Urothelium cell line (cell line): Measurements from ENCODE around the gene STH.
"Not testable (repeated sequence)": the region's sequence is repeated elsewhere in the genome, so short reads cannot be mapped to it uniquely, and the experiment has no call there.

Source experiments
- DNase-seq: peaks from one replicate; pipeline ENCODE4 v3.0.0; 2011; ENCODE audit warnings: low spot score, mixed read lengths
- FAIRE-seq: peaks from 2 replicates; lab custom pipeline; 2011; peaks lifted over from hg19 to GRCh38; lab: Jason Lieb, UNC

Gene STH

DNA sequence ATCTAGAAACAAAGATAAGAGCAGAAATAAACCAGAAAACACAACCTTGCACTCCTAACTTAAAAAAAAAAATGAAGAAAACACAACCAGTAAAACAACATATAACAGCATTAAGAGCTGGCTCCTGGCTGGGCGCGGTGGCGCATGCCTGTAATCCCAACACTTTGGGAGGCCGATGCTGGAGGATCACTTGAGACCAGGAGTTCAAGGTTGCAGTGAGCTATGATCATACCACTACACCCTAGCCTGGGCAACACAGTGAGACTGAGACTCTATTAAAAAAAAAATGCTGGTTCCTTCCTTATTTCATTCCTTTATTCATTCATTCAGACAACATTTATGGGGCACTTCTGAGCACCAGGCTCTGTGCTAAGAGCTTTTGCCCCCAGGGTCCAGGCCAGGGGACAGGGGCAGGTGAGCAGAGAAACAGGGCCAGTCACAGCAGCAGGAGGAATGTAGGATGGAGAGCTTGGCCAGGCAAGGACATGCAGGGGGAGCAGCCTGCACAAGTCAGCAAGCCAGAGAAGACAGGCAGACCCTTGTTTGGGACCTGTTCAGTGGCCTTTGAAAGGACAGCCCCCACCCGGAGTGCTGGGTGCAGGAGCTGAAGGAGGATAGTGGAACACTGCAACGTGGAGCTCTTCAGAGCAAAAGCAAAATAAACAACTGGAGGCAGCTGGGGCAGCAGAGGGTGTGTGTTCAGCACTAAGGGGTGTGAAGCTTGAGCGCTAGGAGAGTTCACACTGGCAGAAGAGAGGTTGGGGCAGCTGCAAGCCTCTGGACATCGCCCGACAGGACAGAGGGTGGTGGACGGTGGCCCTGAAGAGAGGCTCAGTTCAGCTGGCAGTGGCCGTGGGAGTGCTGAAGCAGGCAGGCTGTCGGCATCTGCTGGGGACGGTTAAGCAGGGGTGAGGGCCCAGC, 2.6 kb downstream of the STH start:
- DNase-seq (no peak), FAIRE-seq (peak; percentile 40)

DNA sequence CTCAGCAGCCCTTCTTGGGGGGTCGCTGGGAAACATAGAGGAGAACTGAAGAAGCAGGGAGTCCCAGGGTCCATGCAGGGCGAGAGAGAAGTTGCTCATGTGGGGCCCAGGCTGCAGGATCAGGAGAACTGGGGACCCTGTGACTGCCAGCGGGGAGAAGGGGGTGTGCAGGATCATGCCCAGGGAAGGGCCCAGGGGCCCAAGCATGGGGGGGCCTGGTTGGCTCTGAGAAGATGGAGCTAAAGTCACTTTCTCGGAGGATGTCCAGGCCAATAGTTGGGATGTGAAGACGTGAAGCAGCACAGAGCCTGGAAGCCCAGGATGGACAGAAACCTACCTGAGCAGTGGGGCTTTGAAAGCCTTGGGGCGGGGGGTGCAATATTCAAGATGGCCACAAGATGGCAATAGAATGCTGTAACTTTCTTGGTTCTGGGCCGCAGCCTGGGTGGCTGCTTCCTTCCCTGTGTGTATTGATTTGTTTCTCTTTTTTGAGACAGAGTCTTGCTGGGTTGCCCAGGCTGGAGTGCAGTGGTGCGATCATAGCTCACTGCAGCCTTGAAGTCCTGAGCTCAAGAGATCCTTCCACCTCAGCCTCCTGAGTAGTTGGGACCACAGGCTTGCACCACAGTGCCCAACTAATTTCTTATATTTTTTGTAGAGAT, 3.4 kb downstream of the STH start:
- FAIRE-seq (no peak), DNase-seq (peak; percentile 80)

DNA sequence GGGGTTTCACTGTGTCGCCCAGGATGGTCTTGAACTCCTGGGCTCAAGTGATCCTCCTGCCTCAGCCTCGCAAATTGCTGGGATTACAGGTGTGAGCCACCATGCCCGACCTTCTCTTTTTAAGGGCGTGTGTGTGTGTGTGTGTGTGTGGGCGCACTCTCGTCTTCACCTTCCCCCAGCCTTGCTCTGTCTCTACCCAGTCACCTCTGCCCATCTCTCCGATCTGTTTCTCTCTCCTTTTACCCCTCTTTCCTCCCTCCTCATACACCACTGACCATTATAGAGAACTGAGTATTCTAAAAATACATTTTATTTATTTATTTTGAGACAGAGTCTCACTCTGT, 3.9 kb downstream of the STH start:
- no peak for FAIRE-seq
- no peak for DNase-seq

DNA sequence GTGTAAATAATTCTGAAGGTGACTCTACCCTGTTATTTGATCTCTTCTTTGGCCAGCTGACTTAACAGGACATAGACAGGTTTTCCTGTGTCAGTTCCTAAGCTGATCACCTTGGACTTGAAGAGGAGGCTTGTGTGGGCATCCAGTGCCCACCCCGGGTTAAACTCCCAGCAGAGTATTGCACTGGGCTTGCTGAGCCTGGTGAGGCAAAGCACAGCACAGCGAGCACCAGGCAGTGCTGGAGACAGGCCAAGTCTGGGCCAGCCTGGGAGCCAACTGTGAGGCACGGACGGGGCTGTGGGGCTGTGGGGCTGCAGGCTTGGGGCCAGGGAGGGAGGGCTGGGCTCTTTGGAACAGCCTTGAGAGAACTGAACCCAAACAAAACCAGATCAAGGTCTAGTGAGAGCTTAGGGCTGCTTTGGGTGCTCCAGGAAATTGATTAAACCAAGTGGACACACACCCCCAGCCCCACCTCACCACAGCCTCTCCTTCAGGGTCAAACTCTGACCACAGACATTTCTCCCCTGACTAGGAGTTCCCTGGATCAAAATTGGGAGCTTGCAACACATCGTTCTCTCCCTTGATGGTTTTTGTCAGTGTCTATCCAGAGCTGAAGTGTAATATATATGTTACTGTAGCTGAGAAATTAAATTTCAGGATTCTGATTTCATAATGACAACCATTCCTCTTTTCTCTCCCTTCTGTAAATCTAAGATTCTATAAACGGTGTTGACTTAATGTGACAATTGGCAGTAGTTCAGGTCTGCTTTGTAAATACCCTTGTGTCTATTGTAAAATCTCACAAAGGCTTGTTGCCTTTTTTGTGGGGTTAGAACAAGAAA, 5.1 kb downstream of the STH start:
- FAIRE-seq: peak; percentile 50

DNA sequence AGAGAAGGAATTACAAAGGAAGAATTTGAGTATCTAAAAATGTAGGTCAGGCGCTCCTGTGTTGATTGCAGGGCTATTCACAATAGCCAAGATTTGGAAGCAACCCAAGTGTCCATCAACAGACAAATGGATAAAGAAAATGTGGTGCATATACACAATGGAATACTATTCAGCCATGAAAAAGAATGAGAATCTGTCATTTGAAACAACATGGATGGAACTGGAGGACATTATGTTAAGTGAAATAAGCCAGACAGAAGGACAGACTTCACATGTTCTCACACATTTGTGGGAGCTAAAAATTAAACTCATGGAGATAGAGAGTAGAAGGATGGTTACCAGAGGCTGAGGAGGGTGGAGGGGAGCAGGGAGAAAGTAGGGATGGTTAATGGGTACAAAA, 7.0 kb downstream of the STH start:
- DNase-seq, FAIRE-seq: not testable (repeated sequence)

More for the DNA sequence above, 5.1 kb downstream of the STH start:
- peak; percentile 29 for DNase-seq

DNA sequence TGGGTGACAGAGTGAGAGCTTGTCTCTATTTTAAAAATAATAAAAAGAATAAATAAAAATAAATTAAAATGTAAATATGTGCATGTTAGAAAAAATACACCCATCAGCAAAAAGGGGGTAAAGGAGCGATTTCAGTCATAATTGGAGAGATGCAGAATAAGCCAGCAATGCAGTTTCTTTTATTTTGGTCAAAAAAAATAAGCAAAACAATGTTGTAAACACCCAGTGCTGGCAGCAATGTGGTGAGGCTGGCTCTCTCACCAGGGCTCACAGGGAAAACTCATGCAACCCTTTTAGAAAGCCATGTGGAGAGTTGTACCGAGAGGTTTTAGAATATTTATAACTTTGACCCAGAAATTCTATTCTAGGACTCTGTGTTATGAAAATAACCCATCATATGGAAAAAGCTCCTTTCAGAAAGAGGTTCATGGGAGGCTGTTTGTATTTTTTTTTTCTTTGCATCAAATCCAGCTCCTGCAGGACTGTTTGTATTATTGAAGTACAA, 8.5 kb downstream of the STH start:
- no peak for FAIRE-seq

DNA sequence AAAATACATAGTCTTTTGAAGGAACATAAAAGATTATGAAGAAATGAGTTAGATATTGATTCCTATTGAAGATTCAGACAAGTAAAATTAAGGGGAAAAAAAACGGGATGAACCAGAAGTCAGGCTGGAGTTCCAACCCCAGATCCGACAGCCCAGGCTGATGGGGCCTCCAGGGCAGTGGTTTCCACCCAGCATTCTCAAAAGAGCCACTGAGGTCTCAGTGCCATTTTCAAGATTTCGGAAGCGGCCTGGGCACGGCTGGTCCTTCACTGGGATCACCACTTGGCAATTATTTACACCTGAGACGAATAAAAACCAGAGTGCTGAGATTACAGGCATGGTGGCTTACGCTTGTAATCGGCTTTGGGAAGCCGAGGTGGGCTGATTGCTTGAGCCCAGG, 9.5 kb downstream of the STH start:
- FAIRE-seq: no peak
- no peak for DNase-seq

More for the DNA sequence above, 8.5 kb downstream of the STH start:
- no peak for DNase-seq

DNA sequence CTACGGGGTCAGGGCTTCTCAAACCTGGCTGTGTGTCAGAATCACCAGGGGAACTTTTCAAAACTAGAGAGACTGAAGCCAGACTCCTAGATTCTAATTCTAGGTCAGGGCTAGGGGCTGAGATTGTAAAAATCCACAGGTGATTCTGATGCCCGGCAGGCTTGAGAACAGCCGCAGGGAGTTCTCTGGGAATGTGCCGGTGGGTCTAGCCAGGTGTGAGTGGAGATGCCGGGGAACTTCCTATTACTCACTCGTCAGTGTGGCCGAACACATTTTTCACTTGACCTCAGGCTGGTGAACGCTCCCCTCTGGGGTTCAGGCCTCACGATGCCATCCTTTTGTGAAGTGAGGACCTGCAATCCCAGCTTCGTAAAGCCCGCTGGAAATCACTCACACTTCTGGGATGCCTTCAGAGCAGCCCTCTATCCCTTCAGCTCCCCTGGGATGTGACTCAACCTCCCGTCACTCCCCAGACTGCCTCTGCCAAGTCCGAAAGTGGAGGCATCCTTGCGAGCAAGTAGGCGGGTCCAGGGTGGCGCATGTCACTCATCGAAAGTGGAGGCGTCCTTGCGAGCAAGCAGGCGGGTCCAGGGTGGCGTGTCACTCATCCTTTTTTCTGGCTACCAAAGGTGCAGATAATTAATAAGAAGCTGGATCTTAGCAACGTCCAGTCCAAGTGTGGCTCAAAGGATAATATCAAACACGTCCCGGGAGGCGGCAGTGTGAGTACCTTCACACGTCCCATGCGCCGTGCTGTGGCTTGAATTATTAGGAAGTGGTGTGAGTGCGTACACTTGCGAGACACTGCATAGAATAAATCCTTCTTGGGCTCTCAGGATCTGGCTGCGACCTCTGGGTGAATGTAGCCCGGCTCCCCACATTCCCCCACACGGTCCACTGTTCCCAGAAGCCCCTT, 10.9 kb downstream of the STH start:
- DNase-seq: no peak
- FAIRE-seq: no peak

DNA sequence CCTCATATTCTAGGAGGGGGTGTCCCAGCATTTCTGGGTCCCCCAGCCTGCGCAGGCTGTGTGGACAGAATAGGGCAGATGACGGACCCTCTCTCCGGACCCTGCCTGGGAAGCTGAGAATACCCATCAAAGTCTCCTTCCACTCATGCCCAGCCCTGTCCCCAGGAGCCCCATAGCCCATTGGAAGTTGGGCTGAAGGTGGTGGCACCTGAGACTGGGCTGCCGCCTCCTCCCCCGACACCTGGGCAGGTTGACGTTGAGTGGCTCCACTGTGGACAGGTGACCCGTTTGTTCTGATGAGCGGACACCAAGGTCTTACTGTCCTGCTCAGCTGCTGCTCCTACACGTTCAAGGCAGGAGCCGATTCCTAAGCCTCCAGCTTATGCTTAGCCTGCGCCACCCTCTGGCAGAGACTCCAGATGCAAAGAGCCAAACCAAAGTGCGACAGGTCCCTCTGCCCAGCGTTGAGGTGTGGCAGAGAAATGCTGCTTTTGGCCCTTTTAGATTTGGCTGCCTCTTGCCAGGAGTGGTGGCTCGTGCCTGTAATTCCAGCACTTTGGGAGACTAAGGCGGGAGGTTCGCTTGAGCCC, 11.6 kb downstream of the STH start:
- no peak for FAIRE-seq
- DNase-seq: no peak

DNA sequence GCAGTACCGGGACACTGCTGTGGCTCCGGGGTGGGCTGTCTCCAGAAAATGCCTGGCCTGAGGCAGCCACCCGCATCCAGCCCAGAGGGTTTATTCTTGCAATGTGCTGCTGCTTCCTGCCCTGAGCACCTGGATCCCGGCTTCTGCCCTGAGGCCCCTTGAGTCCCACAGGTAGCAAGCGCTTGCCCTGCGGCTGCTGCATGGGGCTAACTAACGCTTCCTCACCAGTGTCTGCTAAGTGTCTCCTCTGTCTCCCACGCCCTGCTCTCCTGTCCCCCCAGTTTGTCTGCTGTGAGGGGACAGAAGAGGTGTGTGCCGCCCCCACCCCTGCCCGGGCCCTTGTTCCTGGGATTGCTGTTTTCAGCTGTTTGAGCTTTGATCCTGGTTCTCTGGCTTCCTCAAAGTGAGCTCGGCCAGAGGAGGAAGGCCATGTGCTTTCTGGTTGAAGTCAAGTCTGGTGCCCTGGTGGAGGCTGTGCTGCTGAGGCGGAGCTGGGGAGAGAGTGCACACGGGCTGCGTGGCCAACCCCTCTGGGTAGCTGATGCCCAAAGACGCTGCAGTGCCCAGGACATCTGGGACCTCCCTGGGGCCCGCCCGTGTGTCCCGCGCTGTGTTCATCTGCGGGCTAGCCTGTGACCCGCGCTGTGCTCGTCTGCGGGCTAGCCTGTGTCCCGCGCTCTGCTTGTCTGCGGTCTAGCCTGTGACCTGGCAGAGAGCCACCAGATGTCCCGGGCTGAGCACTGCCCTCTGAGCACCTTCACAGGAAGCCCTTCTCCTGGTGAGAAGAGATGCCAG, 12.9 kb downstream of the STH start:
- DNase-seq (no peak), FAIRE-seq (no peak)

DNA sequence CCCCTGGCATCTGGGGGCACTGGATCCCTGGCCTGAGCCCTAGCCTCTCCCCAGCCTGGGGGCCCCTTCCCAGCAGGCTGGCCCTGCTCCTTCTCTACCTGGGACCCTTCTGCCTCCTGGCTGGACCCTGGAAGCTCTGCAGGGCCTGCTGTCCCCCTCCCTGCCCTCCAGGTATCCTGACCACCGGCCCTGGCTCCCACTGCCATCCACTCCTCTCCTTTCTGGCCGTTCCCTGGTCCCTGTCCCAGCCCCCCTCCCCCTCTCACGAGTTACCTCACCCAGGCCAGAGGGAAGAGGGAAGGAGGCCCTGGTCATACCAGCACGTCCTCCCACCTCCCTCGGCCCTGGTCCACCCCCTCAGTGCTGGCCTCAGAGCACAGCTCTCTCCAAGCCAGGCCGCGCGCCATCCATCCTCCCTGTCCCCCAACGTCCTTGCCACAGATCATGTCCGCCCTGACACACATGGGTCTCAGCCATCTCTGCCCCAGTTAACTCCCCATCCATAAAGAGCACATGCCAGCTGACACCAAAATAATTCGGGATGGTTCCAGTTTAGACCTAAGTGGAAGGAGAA, 13.5 kb downstream of the STH start:
- DNase-seq (no peak), FAIRE-seq (no peak)

DNA sequence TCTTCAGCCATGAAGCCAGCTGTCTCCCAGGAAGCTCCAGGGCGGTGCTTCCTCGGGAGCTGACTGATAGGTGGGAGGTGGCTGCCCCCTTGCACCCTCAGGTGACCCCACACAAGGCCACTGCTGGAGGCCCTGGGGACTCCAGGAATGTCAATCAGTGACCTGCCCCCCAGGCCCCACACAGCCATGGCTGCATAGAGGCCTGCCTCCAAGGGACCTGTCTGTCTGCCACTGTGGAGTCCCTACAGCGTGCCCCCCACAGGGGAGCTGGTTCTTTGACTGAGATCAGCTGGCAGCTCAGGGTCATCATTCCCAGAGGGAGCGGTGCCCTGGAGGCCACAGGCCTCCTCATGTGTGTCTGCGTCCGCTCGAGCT, 14.1 kb downstream of the STH start:
- no peak for FAIRE-seq

DNA sequence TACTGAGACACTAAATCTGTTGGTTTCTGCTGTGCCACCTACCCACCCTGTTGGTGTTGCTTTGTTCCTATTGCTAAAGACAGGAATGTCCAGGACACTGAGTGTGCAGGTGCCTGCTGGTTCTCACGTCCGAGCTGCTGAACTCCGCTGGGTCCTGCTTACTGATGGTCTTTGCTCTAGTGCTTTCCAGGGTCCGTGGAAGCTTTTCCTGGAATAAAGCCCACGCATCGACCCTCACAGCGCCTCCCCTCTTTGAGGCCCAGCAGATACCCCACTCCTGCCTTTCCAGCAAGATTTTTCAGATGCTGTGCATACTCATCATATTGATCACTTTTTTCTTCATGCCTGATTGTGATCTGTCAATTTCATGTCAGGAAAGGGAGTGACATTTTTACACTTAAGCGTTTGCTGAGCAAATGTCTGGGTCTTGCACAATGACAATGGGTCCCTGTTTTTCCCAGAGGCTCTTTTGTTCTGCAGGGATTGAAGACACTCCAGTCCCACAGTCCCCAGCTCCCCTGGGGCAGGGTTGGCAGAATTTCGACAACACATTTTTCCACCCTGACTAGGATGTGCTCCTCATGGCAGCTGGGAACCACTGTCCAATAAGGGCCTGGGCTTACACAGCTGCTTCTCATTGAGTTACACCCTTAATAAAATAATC, 14.6 kb downstream of the STH start:
- FAIRE-seq: no peak

More for the DNA sequence above, 14.1 kb downstream of the STH start:
- DNase-seq: no peak

DNA sequence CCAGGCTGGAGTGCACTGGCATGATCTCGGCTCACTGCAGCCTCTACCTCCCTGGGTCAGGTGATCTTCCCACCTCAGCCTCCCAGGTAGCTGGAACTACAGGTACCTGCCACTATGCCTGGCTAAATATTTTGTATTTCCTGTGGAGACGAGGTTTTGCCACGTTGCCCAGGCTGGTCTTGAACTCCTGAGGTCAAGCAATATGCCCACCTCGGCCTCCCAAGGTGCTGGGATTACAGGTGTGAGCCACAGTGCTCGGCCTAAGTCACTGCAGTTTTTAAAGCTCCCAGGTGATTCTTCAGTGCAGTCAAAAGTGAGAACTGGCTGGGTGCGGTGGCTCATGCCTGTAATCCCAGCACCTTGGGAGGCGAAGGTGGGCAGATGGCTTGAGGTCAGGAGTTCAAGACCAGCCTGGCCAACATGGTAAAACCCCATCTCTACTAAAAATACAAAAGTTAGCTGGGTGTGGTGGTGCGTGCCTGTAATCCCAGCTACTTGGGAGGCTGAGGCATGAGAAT, 20.4 kb downstream of the STH start:
- DNase-seq, FAIRE-seq: not testable (repeated sequence)

More for the DNA sequence above, 14.6 kb downstream of the STH start:
- no peak for DNase-seq

DNA sequence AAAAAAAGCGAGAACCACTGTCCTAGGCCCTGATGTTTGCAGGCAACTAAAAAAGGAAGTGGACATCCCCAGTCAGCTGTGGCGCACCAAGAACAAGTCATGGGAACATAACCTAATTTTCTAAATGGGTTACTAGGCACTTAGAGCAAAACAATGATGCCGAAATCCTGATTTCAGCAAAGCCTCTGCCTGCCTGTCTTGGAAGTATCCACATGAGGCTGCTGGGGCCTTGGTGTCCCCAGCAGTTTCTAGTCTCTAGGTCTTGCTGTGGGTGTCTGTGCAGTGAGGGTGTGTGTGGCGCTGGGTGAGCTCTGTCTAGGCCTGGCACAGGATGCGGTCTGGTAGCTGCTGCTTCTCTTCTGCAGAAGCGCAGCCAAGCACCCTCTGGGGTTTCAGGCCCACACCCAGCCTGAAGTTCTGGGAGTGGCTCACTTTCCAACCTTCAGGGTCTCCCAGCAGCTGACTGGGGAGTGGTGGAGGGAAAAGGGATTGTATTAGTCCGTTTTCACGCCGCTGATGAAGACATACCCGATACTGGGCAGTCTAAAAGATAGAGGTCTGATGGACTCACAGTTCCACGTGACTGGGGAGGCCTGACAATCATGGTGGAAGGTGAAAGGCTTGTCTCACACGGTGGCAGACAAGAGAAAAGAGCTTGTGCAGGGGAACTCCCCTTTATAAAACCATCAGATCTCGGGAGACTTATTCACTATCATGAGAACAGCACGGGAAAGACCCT, 21.1 kb downstream of the STH start:
- DNase-seq (no peak), FAIRE-seq (no peak)

DNA sequence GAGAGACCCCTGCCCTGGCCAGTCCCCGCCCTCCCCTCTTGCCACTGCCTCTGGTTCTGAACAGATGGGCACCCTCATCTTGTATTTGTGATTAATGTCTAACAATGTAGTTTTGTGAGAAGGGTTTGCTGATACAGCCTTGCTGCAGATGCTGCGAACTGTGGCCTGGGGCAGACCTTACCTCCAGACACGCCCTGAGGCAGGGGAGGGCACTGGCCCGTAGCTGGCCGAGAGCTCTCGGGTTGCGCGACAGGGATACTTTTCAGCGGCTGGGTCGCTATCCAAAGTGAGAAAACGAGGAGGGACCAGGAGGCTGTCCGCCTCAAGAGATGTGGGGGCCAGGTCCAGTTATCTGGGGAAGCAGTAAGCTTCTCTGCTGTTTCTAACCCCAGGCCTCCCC, 21.9 kb downstream of the STH start:
- DNase-seq (no peak), FAIRE-seq (no peak)

DNA sequence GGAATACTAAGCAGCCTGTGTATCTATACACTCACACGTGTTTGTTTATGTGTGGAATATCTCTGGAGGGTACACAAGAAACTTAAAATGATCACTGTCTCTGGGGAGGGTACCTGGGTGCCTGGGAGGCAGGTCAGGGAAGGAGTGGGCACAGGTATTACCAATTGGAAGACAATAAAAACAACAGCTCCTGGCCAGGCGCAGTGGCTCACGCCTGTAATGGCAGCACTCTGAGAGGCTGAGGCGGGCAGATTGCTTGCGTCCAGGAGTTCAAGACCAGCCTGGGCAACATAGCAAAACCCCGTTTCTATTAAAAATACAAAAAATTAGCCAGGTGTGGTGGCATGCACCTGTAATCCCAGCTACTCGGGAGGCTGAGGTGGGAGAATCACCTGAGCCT, 24.3 kb downstream of the STH start:
- not testable (repeated sequence) for DNase-seq, FAIRE-seq
